Epithelial cell of proximal tubule (primary cell): Measurements from ENCODE around the gene MTF2. TPM values are rescaled to one million over a fixed set of nuclear protein-coding genes. Genes with fewer than 3 reads are reported as not detected.

ENCODE experiments used
- DNase-seq: peaks from one replicate; pipeline ENCODE4 v3.0.0-alpha.2; 2011; ENCODE audit warnings: low read depth
- H3K4me3 ChIP-seq: 2 replicates; pipeline ENCODE4 v1.5.1; 2011; ENCODE audit warnings: low read depth, mild to moderate bottlenecking, low read length
- total RNA-seq: library from RNA; depleted of rRNA; stranded (reverse); fragments of >200 nt; gene quantifications from 2 replicates; pipeline ENCODE4 v1.2.3, GENCODE V29; 2015
- TF ChIP-seq, protein P1 (sequence below): conservative IDR thresholded peaks from 2 replicates; pipeline ENCODE4 v1.5.1; 2012; ENCODE audit warnings: low read depth, mild to moderate bottlenecking, low read length

The MTF2 gene
- total RNA-seq, 1 donor from 2014 or later: 26.3 TPM

DNA sequence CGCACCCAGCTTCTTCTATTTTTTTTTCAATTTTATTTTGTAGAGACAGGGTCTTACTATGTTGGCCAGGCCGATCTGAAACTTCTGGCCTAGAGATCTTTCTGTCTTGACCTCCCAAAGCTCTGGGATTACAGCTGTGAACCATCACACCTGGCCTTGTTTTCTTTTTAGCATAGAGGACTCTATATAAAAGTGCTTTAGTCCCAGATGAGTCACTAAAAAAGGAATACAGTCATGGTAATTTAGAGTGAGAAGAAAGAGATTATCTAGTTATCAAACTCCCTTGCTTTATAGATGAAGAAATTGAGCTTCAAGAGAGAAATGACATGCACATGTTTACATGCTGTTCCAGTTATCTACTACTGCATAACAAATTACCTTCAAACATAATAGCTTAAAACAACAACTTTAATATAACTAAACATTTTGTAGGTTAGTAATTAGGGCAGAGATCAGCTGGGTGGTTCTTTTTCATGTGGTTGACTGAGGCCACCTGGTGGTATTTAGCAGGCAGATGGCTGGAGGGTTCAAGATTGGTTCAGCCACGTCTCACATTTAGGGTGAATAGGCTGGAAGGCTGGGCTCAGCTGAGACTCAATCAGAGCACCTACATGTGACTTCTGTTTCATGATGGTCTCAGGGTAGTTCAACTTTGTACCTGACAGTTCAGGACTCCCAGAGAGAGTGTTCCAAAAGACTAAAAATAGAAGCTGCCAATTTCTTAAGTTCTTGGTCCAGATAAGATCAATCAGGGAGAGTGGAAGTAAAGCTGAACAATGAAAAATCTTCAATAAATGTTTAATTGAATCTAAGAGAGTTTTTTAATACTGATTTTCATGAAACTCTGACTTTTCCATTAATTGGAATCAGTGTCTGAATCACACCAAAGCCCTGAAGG lies 16.9 kb upstream of the MTF2 start:
- no peak overlapping the region for H3K4me3 ChIP-seq
- TF ChIP-seq, protein P1, sequence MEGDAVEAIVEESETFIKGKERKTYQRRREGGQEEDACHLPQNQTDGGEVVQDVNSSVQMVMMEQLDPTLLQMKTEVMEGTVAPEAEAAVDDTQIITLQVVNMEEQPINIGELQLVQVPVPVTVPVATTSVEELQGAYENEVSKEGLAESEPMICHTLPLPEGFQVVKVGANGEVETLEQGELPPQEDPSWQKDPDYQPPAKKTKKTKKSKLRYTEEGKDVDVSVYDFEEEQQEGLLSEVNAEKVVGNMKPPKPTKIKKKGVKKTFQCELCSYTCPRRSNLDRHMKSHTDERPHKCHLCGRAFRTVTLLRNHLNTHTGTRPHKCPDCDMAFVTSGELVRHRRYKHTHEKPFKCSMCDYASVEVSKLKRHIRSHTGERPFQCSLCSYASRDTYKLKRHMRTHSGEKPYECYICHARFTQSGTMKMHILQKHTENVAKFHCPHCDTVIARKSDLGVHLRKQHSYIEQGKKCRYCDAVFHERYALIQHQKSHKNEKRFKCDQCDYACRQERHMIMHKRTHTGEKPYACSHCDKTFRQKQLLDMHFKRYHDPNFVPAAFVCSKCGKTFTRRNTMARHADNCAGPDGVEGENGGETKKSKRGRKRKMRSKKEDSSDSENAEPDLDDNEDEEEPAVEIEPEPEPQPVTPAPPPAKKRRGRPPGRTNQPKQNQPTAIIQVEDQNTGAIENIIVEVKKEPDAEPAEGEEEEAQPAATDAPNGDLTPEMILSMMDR: peak; percentile 76
- DNase-seq: no peak

DNA sequence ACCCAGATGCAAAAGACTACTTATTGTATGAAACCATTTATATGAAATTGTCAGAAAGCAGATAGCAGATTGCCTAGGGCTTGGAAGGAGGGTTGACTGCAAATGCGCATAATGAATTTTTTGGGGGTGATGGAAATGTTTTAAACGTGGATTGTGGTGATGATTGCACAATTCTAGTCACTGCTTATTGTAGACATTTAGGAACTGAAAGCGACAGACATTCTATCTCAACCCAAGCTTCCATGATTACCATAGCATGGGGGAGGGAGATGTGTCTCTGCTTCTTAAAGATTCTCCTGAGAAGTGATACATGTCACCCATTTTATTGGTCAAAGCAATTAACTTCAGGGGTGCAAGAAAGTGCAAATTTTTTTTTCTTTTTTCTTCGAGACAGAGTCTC lies 2.8 kb upstream of the MTF2 start:
- no peak for DNase-seq
- H3K4me3 ChIP-seq: no peak overlapping the region
- TF ChIP-seq, protein P1: no peak

DNA sequence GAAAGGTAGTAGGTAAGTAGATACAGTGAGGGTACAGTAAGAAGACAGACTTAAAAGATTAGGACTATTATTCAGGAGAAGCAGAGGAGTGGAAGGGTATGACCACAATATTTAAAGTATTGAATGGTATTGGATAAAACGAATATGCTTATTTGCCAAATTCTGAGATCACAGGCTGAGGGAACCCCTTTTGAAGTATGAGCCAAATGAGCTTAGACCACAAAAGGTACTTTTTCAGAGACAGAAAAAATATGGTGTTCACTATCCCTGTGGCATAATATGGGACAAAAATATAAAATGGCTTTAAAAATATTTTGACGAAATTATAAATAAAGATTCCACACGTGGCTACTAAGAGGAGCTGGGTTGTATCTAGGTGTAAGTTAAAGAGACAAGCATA lies 880 bp upstream of the MTF2 start:
- DNase-seq: no peak
- H3K4me3 ChIP-seq: peak overlapping the region; percentile 91
- TF ChIP-seq, protein P1: no peak

DNA sequence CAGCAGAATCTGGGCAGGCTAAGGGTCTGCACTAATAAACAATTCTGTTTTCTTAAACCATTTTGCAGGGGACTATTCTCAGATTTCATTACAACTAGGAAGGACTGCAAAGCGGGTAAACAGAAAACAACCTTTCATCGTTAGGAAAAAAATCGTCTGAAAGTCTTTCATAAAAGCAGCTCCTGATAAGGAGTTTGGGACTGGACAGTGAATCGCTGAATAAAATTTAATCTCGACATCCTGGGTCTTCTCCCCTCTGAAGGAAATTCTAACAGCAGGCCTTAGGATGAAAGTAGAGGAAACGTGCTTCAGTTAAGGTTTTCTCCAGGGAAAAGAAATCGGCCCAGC lies 471 bp upstream of the MTF2 start:
- H3K4me3 ChIP-seq: peak overlapping the region; percentile 91
- TF ChIP-seq, protein P1: no peak
- DNase-seq: no peak

DNA sequence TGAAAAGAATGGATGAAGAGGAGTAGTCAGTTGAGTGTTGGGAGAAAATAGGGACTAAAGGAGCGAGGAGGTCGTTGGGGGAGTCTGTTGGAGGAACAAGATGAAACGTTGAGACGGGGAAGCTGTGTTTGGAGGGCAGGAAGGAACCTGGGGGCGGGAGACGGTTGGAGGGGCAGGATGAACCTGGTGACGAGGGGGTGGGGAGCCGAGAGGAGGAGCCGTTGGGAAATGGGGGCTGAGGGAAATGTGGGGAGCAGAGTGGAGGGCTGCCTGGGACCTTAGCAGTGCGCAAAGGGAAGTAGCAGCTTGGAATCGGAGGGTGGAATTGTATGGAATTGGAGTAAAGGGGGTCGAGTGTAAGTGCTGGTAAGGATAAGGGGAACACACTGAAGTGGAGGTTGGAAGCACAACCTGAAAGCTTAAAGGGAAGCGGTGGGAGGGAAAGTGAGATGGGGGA lies 630 bp downstream of the MTF2 start:
- DNase-seq: no peak
- H3K4me3 ChIP-seq: peak overlapping the region; percentile 91
- TF ChIP-seq, protein P1: no peak

DNA sequence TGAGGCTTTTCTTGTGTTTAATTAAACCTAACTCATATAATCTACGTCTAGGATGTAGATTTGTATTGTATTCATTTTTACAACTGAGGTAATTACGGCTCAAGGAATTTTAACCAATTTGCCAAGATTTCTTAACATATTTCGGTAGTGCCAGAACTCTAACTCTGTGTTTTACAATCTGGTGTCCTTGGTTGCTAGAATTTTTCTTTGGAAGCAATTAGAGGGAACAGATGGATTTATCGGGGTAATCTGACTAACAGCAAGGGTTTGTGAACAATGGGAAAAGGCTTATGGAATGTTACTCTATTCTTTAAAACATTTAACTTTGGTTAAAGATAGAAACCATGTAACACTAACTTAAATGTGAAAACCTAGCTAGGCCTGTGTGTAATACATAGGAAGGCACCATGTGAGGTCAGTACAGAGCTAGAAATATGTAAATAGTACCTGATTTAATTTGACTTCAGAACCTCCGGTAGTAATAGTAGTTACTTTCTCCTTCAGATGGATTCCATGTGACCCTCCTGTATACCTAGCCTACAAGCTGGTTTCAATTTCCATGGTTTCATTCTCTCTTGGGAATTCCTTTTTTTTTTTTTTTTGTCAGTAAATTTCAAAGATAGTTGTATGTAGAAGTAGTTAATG lies 1.2 kb downstream of the MTF2 start:
- peak overlapping the region; percentile 91 for H3K4me3 ChIP-seq
- TF ChIP-seq, protein P1: peak; percentile 53
- no peak for DNase-seq

DNA sequence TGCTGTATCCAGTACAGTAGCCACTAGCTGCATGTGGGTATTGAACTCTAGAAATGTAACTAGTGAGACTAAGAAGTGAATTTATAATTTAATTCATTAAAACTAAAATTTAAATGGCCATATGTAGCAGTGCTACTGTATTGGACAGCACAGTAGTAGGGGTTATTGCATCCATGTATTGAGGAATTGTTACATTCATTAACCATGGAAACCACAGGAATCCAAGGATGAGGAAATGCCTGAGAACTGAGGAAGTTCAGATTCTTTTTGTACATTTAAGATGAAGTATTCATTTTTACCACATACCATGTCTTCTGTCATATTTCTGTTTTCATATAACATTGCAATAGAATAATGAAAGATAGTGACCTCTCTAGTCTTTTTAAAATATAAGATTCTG lies 2.6 kb downstream of the MTF2 start:
- peak overlapping the region; percentile 91 for H3K4me3 ChIP-seq
- DNase-seq: no peak
- TF ChIP-seq, protein P1: no peak
